ENCODE data around the gene SDK1.

DNA sequence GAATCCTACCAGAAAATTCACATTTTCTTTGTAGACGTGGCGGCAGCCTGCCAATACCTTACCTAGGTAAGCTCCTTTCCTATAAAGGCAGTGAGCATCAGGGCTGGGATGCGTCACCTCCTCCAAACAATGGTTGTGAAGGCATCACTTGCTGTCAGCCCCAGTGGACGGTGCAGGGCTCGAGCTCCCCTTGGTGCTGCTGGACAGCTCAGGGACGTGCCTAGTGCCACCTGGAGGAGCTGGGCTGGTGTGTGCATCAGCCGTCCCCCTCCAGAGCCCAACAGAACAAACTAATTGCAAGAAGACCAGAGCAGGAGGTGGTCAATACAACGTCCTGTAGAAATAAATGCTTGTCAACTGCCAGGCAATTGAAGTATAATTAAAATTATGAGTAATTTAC is 863.5 kb downstream of the SDK1 start:
- TF ChIP-seq, protein P1, sequence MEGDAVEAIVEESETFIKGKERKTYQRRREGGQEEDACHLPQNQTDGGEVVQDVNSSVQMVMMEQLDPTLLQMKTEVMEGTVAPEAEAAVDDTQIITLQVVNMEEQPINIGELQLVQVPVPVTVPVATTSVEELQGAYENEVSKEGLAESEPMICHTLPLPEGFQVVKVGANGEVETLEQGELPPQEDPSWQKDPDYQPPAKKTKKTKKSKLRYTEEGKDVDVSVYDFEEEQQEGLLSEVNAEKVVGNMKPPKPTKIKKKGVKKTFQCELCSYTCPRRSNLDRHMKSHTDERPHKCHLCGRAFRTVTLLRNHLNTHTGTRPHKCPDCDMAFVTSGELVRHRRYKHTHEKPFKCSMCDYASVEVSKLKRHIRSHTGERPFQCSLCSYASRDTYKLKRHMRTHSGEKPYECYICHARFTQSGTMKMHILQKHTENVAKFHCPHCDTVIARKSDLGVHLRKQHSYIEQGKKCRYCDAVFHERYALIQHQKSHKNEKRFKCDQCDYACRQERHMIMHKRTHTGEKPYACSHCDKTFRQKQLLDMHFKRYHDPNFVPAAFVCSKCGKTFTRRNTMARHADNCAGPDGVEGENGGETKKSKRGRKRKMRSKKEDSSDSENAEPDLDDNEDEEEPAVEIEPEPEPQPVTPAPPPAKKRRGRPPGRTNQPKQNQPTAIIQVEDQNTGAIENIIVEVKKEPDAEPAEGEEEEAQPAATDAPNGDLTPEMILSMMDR (tag by site-specific recombination; IDR thresholded peaks at IDR 0.05), result no peak
- no peak for TF ChIP-seq GLI2 (tag by site-specific recombination; IDR thresholded peaks at IDR 0.05; ENCODE audit: borderline replicate concordance, low read depth)
- TF ChIP-seq YY1 (tag by site-specific recombination; IDR thresholded peaks at IDR 0.05), result no peak
- no peak for TF ChIP-seq ZBTB8A (tag by site-specific recombination; IDR thresholded peaks at IDR 0.05)
- TF ChIP-seq, protein P2, sequence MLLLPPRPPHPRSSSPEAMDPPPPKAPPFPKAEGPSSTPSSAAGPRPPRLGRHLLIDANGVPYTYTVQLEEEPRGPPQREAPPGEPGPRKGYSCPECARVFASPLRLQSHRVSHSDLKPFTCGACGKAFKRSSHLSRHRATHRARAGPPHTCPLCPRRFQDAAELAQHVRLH (tag by site-specific recombination; IDR thresholded peaks at IDR 0.05), result no peak
- TF ChIP-seq ZNF239 (tag by site-specific recombination; IDR thresholded peaks at IDR 0.05), result no peak
- TF ChIP-seq, protein P3, sequence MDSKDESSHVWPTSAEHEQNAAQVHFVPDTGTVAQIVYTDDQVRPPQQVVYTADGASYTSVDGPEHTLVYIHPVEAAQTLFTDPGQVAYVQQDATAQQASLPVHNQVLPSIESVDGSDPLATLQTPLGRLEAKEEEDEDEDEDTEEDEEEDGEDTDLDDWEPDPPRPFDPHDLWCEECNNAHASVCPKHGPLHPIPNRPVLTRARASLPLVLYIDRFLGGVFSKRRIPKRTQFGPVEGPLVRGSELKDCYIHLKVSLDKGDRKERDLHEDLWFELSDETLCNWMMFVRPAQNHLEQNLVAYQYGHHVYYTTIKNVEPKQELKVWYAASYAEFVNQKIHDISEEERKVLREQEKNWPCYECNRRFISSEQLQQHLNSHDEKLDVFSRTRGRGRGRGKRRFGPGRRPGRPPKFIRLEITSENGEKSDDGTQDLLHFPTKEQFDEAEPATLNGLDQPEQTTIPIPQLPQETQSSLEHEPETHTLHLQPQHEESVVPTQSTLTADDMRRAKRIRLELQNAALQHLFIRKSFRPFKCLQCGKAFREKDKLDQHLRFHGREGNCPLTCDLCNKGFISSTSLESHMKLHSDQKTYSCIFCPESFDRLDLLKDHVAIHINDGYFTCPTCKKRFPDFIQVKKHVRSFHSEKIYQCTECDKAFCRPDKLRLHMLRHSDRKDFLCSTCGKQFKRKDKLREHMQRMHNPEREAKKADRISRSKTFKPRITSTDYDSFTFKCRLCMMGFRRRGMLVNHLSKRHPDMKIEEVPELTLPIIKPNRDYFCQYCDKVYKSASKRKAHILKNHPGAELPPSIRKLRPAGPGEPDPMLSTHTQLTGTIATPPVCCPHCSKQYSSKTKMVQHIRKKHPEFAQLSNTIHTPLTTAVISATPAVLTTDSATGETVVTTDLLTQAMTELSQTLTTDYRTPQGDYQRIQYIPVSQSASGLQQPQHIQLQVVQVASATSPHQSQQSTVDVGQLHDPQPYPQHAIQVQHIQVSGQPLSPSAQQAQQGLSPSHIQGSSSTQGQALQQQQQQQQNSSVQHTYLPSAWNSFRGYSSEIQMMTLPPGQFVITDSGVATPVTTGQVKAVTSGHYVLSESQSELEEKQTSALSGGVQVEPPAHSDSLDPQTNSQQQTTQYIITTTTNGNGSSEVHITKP (tag by site-specific recombination; IDR thresholded peaks at IDR 0.05), result no peak
- TF ChIP-seq ZNF785 (tag by site-specific recombination; IDR thresholded peaks at IDR 0.05), result no peak
- no peak for TF ChIP-seq ZNF549 (tag by site-specific recombination; IDR thresholded peaks at IDR 0.05)

All from HEK293 (cell line).